HepG2 (cell line): ENCODE data around the gene ASIC3. TPM values are rescaled to one million over a fixed set of nuclear protein-coding genes. Genes with fewer than 3 reads are reported as not detected.
A peak's percentile ranks its signal among the peaks of the same experiment; 100 is the strongest.

Source experiments
- ATAC-seq: fragments of 200-7000 bp; cut with Tn5 transposase; 3 replicates; pipeline ENCODE4 v1.9.1; 2020; ENCODE audit warnings: mild to moderate bottlenecking, moderate library complexity
- BruUV-seq: library from RNA; stranded (reverse); fragments of 400-500 nt; replicated peaks from 2 replicates; lab custom pipeline; 2021; lab: Mats Ljungman, UMichigan
- CTCF ChIA-PET: fragments of 300-600 bp; formaldehyde crosslinking; extraction: SDS; loops from one replicate; lab custom pipeline; 2021; ENCODE audit warnings: low total read pairs, inconsistent platforms, low intra/inter-chr PET ratio; lab: Yijun Ruan, JAX
- POLR2A ChIA-PET: fragments of 350-600 bp; sonication (Branson Sonifier 250); formaldehyde crosslinking; loops from one replicate; lab custom pipeline; 2020; ENCODE audit warnings: antibody characterized with exemption, inconsistent platforms; lab: Yijun Ruan, JAX
- DNase-seq: peaks from one replicate; pipeline ENCODE4 v3.0.0-alpha.2; 2015; ENCODE audit warnings: low spot score
- FAIRE-seq: peaks from 3 replicates; lab custom pipeline; 2011; peaks lifted over from hg19 to GRCh38; lab: Jason Lieb, UNC
- H2AFZ ChIP-seq: one replicate; pipeline ENCODE4 v1.6.1; 2011; ENCODE audit warnings: low read length, inconsistent platforms
- H3K27ac ChIP-seq: fragments of 300-600 bp; 3 replicates; pipeline ENCODE4 v1.8.0; 2011; ENCODE audit warnings: mixed run types, mild to moderate bottlenecking, mixed read lengths, low read length, inconsistent platforms; ENCODE audit not compliant: insufficient read depth; ENCODE audit errors: extremely low read length
- H3K27me3 ChIP-seq, 2 experiments: fragments of 200-600 bp in 1 of 2; 2 replicates in 1 of 2; 3 replicates in 1 of 2; pipeline versions ENCODE4 v1.6.0 to v1.8.0; 2011; ENCODE audit warnings: low read length in 2 of 2, mild to moderate bottlenecking in 2 of 2, moderate library complexity in 2 of 2, inconsistent platforms in 1 of 2; ENCODE audit not compliant: insufficient read depth in 2 of 2, control insufficient read depth in 1 of 2
- H3K36me3 ChIP-seq, 2 experiments: fragments of 200-600 bp in 1 of 2; replicated peaks in 1 of 2; 2 replicates in 1 of 2; 3 replicates in 1 of 2; pipeline versions ENCODE4 v1.5.1 to v1.8.0; 2011; ENCODE audit warnings: low read length in 2 of 2, inconsistent platforms in 1 of 2; ENCODE audit not compliant: insufficient read depth in 2 of 2, control insufficient read depth in 1 of 2
- H3K4me1 ChIP-seq: 2 replicates; pipeline ENCODE4 v1.5.1; 2012; ENCODE audit warnings: low read length, inconsistent platforms; ENCODE audit not compliant: insufficient read depth
- H3K4me2 ChIP-seq: 2 replicates; pipeline ENCODE4 v1.6.0; 2011; ENCODE audit warnings: low read depth, low read length, inconsistent platforms
- H3K4me3 ChIP-seq, 3 experiments: fragments of 200-600 bp in 1 of 3; sonication (generic), shearing (Covaris generic) in 1 of 3; replicated peaks in 1 of 3; 2 replicates each; pipeline ENCODE4 v1.5.1; 2011 to 2016; ENCODE audit warnings: low read length in 3 of 3, inconsistent platforms in 2 of 3, low read depth in 2 of 3, mild to moderate bottlenecking in 2 of 3, control low read depth in 1 of 3, mixed read lengths in 1 of 3; ENCODE audit not compliant: insufficient read depth in 1 of 3
- H3K79me2 ChIP-seq: one replicate; pipeline ENCODE4 v1.6.1; 2011; ENCODE audit warnings: low read length, inconsistent platforms; ENCODE audit not compliant: insufficient read depth
- H3K9ac ChIP-seq: 2 replicates; pipeline ENCODE4 v1.6.0; 2011; ENCODE audit warnings: mild to moderate bottlenecking, low read depth, low read length, inconsistent platforms; ENCODE audit not compliant: insufficient read depth
- H3K9me3 ChIP-seq: 2 replicates; pipeline ENCODE4 v1.5.1; 2012; ENCODE audit warnings: mild to moderate bottlenecking, low read length
- H4K20me1 ChIP-seq: 2 replicates; pipeline ENCODE4 v1.6.0; 2011; ENCODE audit warnings: inconsistent platforms, mild to moderate bottlenecking, low read length, moderate library complexity; ENCODE audit not compliant: insufficient read depth
- BCL3 ChIP-seq: sonication (generic); formaldehyde crosslinking; IDR thresholded peaks from 2 replicates; pipeline ENCODE4 v1.5.1; 2020; ENCODE audit warnings: mild to moderate bottlenecking, missing genetic modification reagents, moderate library complexity
- CHCHD3 ChIP-seq: sonication (generic); formaldehyde crosslinking; IDR thresholded peaks from 2 replicates; pipeline ENCODE4 v1.8.0; 2022; ENCODE audit warnings: mild to moderate bottlenecking, missing genetic modification reagents, moderate library complexity
- FOSL2 ChIP-seq: sonication (generic); formaldehyde crosslinking; IDR thresholded peaks from 2 replicates; pipeline ENCODE4 v1.4.0; 2020; ENCODE audit warnings: missing genetic modification reagents
- GTF2F1 ChIP-seq: fragments of 150-350 bp; IDR thresholded peaks from 2 replicates; pipeline ENCODE4 v1.6.1; 2014; ENCODE audit warnings: low read length
- MAX ChIP-seq: IDR thresholded peaks from 2 replicates; pipeline ENCODE4 v1.6.1; 2012; ENCODE audit warnings: inconsistent platforms
- NR2F1 ChIP-seq, 2 experiments: fragments of 450-650 bp in 1 of 2; formaldehyde crosslinking in 1 of 2; IDR thresholded peaks; 2 replicates each; pipeline versions ENCODE4 v1.5.0 to v1.6.1; 2016 to 2020; ENCODE audit warnings: mild to moderate bottlenecking in 1 of 2, missing compliant biosample characterization in 1 of 2, missing genetic modification reagents in 1 of 2, moderate library complexity in 1 of 2
- PATZ1 ChIP-seq: sonication (generic); formaldehyde crosslinking; IDR thresholded peaks from 2 replicates; pipeline ENCODE4 v1.4.0; 2020; ENCODE audit warnings: missing genetic modification reagents
- TEAD3 ChIP-seq: optimal IDR thresholded peaks from 2 replicates; pipeline ENCODE3; 2016; ENCODE audit warnings: borderline replicate concordance
- ZNF432 ChIP-seq: sonication (generic); formaldehyde crosslinking; IDR thresholded peaks from 2 replicates; pipeline ENCODE4 v1.5.0; 2020; ENCODE audit warnings: missing genetic modification reagents, mild to moderate bottlenecking, borderline replicate concordance
- ZNF512B ChIP-seq: sonication (generic); formaldehyde crosslinking; IDR thresholded peaks from 2 replicates; pipeline ENCODE4 v1.5.1; 2020; ENCODE audit warnings: missing genetic modification reagents, mild to moderate bottlenecking, borderline replicate concordance
- ZNF572 ChIP-seq: sonication (generic); formaldehyde crosslinking; IDR thresholded peaks from 2 replicates; pipeline ENCODE4 v1.5.1; 2020; ENCODE audit warnings: mild to moderate bottlenecking, missing genetic modification reagents
- ZNF644 ChIP-seq: IDR thresholded peaks from 2 replicates; pipeline ENCODE4 v1.6.1; 2016; ENCODE audit warnings: low read depth
- ZNF891 ChIP-seq: sonication (generic); formaldehyde crosslinking; IDR thresholded peaks from 2 replicates; pipeline ENCODE4 v1.5.0; 2020; ENCODE audit warnings: mild to moderate bottlenecking, missing genetic modification reagents
- ZSCAN25 ChIP-seq: sonication (generic); formaldehyde crosslinking; IDR thresholded peaks from 2 replicates; pipeline ENCODE4 v1.8.0; 2022; ENCODE audit warnings: mild to moderate bottlenecking, missing genetic modification reagents
- WGBS: methylation state at CpG from one replicate; pipeline ENCODE4 v1.1.6; 2017; ENCODE audit warnings: low lambda C conversion rate; 5-methylcytosine and 5-hydroxymethylcytosine counted together
- in situ Hi-C: cut with HindIII; loops from 2 replicates; pipeline ENCODE4 v1.10.0; 2017; ENCODE audit warnings: low pct_unique_long_range_greater_than_20kb; ENCODE audit not compliant: extremely low pct_ligation_motif_present
- intact Hi-C: fragments of 100-400 bp; cut with micrococcal nuclease; formaldehyde crosslinking; loops from one replicate; pipeline ENCODE4 v1.10.0; 2022; ENCODE audit not compliant: unreplicated experiment
- polyA plus RNA-seq, 8 experiments: library from polyadenylated mRNA; depleted of rRNA in 3 of 8; stranded (reverse) in 7 of 8; unstranded in 1 of 8; fragments of >200 nt; fragmentation: Illumina TruSeq in 4 of 8; extraction: Trizol in 4 of 8; gene quantifications; 2 replicates each; pipeline versions ENCODE4 v1.2.1 to v1.2.3, GENCODE V29; 2011 to 2016; ENCODE audit warnings: low read depth in 4 of 8, missing spikeins in 1 of 8, mixed read lengths in 1 of 8; ENCODE audit not compliant: insufficient read depth in 1 of 8
- total RNA-seq, 5 experiments: library from RNA; depleted of rRNA; stranded (reverse); fragments of >200 nt; fragmentation: Illumina TruSeq; extraction: Trizol; gene quantifications; 2 replicates each; pipeline ENCODE4 v1.2.3, GENCODE V29; 2016; ENCODE audit warnings: low read depth in 1 of 5

ASIC3 gene
- total and polyA plus RNA-seq, 2 of the 13 experiments (the other 11 are each of a cell fraction or from before 2014, with no cell fraction given): 0.51 TPM; not detected in 1

- Histone ChIP-seq H3K9me3 (no peaks in the 10 kb centered on the region), H3K79me2 (peaks cover 16% of the 10 kb centered on the region), H3K27ac (peak overlapping the region; percentile 86), H2AFZ (no peak overlapping the region), H3K36me3 (peaks cover 3 to 14% of the 10 kb centered on the region in 2 experiments; a peak in 4 of 5 replicates), H3K4me2 (peak overlapping the region; percentile 98), H3K27me3 (no peaks in the 10 kb centered on the region; a peak in 1 of 5 replicates), H4K20me1 (peaks cover 4% of the 10 kb centered on the region; the same call in 1 of the 2 replicates), H3K4me3 (peak overlapping the region; percentile 69 to 92 (median 90)), H3K4me1 (peaks cover 61% of the 10 kb centered on the region), H3K9ac (peak overlapping the region; percentile 71)
- ChIA-PET POLR2A (interaction anchor here (1.4 to 4.4 kb wide), 4 partner anchors 21 to 33 kb away, joined by 4 to 144 read pairs (median 7); partner anchors contain the start of genes ABCB8, AGAP3, FASTK and TMUB1), CTCF (interaction anchor here (0.8 kb wide), 1 partner anchor 50 kb away, joined by 3 read pairs; no protein-coding TSS in a partner anchor)
- BruUV-seq: no TSS peak
- intact Hi-C loops (no loop called here), in situ Hi-C loops (no loop called here)
- peak; percentile 42 for DNase-seq
- ATAC-seq: no peak
- no peak for FAIRE-seq
- 1% methylated on average over 7 of the region's 21 CpGs for WGBS
- peak; percentile 21; the same call in 1 of the 2 replicates for TF ChIP-seq MAX
- no peak for TF ChIP-seq CHCHD3 (CRISPR knock-in tag)
- TF ChIP-seq ZNF891 (CRISPR knock-in tag): peak; percentile 2; the same call in 1 of the 2 replicates
- TF ChIP-seq GTF2F1: no peak
- no peak for TF ChIP-seq NR2F1 (CRISPR knock-in tag; IDR thresholded peaks at IDR 0.05)
- no peak for TF ChIP-seq ZSCAN25 (CRISPR knock-in tag)
- TF ChIP-seq TEAD3 (CRISPR knock-in tag): no peak
- peak; percentile 47; the same call in 1 of the 2 replicates for TF ChIP-seq PATZ1
- TF ChIP-seq ZNF572 (CRISPR knock-in tag): no peak
- no peak for TF ChIP-seq FOSL2 (CRISPR knock-in tag)
- no peak for TF ChIP-seq ZNF512B (CRISPR knock-in tag)
- TF ChIP-seq ZNF432: no peak
- no peak for TF ChIP-seq ZNF644 (CRISPR knock-in tag)
- no peak for TF ChIP-seq BCL3
Observed at GRCh38 chr7:151060416-151061212, 12.3 kb downstream of the ASIC3 start.
